ENCODE results near the gene CHD1. TPM values are rescaled to one million over a fixed set of nuclear protein-coding genes. Genes with fewer than 3 reads are reported as not detected.

CHD1 gene
- total RNA-seq, 4 donors from 2014 or later = 27.3 to 48.5 (median 41.4) TPM

DNA sequence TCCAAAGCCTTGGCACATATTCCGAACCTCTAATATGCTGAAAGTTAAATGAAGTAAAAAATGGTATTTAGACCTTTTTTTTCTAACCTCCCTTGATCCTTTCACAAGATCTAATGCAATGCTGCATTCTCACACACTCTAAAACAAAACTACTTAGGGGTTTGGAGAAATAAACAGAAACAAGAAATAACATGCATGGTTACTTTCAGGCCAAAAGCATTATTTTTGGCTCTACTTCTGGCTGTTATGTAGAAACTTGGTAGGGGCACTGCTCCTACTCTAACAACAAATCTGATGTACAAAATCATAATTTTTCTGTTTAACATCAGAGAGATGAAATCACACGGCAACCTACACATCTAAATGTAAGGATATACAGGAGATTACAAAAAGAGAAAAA, 51.2 kb downstream of the CHD1 start:
- Histone ChIP-seq H3K9me3 (no peaks in the 10 kb centered on the region), H3K27ac (no peak overlapping the region), H3K27me3 (no peaks in the 10 kb centered on the region), H3K36me3 (peaks cover 0 to 99% (median 0%) of the 10 kb centered on the region in 3 donors), H3K4me3 (no peak overlapping the region), H3K4me1 (no peaks in the 10 kb centered on the region)
- no peak for DNase-seq
- 83 to 88% methylated on average over 2 of the region's 2 CpGs for WGBS, 2 donors
- TF ChIP-seq, protein P1, sequence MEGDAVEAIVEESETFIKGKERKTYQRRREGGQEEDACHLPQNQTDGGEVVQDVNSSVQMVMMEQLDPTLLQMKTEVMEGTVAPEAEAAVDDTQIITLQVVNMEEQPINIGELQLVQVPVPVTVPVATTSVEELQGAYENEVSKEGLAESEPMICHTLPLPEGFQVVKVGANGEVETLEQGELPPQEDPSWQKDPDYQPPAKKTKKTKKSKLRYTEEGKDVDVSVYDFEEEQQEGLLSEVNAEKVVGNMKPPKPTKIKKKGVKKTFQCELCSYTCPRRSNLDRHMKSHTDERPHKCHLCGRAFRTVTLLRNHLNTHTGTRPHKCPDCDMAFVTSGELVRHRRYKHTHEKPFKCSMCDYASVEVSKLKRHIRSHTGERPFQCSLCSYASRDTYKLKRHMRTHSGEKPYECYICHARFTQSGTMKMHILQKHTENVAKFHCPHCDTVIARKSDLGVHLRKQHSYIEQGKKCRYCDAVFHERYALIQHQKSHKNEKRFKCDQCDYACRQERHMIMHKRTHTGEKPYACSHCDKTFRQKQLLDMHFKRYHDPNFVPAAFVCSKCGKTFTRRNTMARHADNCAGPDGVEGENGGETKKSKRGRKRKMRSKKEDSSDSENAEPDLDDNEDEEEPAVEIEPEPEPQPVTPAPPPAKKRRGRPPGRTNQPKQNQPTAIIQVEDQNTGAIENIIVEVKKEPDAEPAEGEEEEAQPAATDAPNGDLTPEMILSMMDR (IDR thresholded peaks at IDR 0.05) = no peak
- no peak for TF ChIP-seq POLR2A (IDR thresholded peaks at IDR 0.05)
- intact Hi-C loops (cut with DNase I) = no loop called here

DNA sequence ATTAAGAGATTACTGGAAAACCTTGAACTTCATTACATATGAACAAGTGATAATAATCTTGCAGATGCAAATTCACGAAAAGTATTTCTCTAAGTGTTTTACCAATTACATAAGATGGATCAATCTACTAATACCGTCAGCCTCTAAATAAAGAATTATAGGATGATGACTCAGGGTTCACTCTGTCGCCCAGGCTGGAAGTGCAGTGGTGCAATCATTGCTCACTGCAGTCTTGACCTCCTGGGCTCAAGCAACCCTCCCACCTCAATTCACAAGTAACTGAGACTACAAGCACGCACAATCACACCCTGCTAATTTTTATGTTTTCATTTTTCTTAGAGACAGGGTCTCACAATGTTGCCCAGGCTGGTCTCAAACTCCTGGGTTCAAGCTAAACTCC, 56.1 kb downstream of the CHD1 start:
- H3K36me3 ChIP-seq = peaks cover 0 to 96% (median 23%) of the 10 kb centered on the region in 3 donors
- DNase-seq = no peak
- no peak for TF ChIP-seq POLR2A (IDR thresholded peaks at IDR 0.05)
- TF ChIP-seq, protein P1 (IDR thresholded peaks at IDR 0.05) = no peak
- no peak overlapping the region for H3K4me3 ChIP-seq
- H3K27me3 ChIP-seq = no peaks in the 10 kb centered on the region
- intact Hi-C loops (cut with DNase I) = no loop called here
- no peak overlapping the region for H3K27ac ChIP-seq
- 60 to 73% methylated on average over 4 of the region's 4 CpGs for WGBS, 2 donors
- no peaks in the 10 kb centered on the region for H3K4me1 ChIP-seq
- no peaks in the 10 kb centered on the region for H3K9me3 ChIP-seq

DNA sequence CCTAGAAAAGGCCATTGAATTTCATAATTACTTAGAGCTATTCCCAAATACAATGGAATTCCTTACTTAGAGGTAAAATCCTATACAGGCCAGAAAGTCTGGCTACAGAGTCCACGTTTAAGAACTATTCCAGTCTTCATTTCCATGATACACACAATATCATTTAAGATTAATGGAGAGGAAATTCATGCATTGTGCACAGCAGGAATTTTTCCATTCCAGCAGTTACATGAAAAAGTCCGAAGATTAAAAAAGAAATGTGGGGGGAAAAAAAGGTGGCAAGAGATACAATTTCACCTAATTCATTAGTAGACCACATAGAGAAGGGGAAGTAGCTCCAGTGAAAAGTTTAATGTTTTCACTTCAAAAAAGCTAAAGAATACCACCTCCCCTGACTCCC, 63.1 kb downstream of the CHD1 start:
- Histone ChIP-seq H3K4me3 (no peak overlapping the region), H3K4me1 (no peaks in the 10 kb centered on the region), H3K27ac (no peak overlapping the region), H3K27me3 (no peaks in the 10 kb centered on the region), H3K9me3 (no peaks in the 10 kb centered on the region), H3K36me3 (peaks cover 0 to 98% (median 16%) of the 10 kb centered on the region in 3 donors)
- no peak for DNase-seq
- intact Hi-C loops (cut with DNase I) = no loop called here
- WGBS, 2 donors = 78 to 91% methylated on average over 2 of the region's 2 CpGs
- TF ChIP-seq POLR2A (IDR thresholded peaks at IDR 0.05) = no peak
- TF ChIP-seq, protein P1 (IDR thresholded peaks at IDR 0.05) = no peak

DNA sequence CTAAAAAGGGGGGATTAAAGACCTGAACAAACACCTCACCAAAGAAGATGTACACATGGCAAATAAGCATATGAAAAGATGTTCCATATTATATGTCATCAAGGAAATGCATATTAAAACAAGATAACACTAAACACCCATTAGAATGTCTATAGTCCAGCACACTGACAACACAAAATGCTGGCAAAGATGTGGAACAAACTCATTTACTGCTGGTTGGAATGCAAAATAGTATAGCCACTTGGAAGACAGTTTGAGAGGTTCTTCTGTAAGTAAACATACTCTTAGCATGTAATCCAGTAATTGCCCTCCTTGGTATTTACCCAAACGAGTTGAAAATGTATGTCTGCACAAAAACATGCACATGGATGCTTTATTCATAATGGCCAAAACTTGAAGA, 81.8 kb downstream of the CHD1 start:
- Histone ChIP-seq H3K4me1 (no peaks in the 10 kb centered on the region), H3K9me3 (peaks cover 0 to 7% (median 0%) of the 10 kb centered on the region in 3 donors), H3K27me3 (no peaks in the 10 kb centered on the region), H3K27ac (no peak overlapping the region), H3K36me3 (no peaks in the 10 kb centered on the region), H3K4me3 (no peak overlapping the region)
- intact Hi-C loops (cut with DNase I) = no loop called here
- 17 to 25% methylated on average over 1 of the region's 1 CpG for WGBS, 2 donors
- TF ChIP-seq, protein P1 (IDR thresholded peaks at IDR 0.05) = no peak
- no peak for TF ChIP-seq POLR2A (IDR thresholded peaks at IDR 0.05)
- DNase-seq = no peak

DNA sequence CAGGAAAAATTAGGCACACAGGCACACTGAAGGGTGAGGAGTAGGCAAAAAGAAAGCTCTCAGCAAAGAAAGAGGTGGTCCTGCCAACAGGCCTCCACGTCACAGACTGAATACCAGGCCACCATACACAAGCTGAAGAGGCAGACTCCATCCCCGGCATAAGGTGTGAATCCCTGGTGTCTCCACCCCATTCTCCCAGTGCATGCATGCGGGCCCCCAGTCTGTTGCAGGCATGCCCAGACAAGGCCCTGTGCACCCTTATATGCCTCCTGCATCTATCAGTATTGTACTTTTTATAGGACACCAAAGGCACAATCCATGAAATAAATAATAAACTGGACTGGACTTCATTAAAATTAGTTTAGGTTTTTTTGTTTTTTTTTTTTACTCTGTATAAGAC, 82.3 kb downstream of the CHD1 start:
- no peak overlapping the region for H3K4me3 ChIP-seq
- H3K9me3 ChIP-seq = peaks cover 0 to 7% (median 0%) of the 10 kb centered on the region in 3 donors
- H3K27ac ChIP-seq = no peak overlapping the region
- WGBS, 2 donors = 63 to 75% methylated on average over 2 to 3 of the region's 3 CpGs
- no peaks in the 10 kb centered on the region for H3K36me3 ChIP-seq
- no peaks in the 10 kb centered on the region for H3K27me3 ChIP-seq
- H3K4me1 ChIP-seq = no peaks in the 10 kb centered on the region
- no peak for DNase-seq
- TF ChIP-seq, protein P1 (IDR thresholded peaks at IDR 0.05) = no peak
- TF ChIP-seq POLR2A (IDR thresholded peaks at IDR 0.05) = no peak
- intact Hi-C loops (cut with DNase I) = no loop called here
